Lower lobe of right lung (tissue), 2 donors: ENCODE results near the gene FAM187B. TPM values are rescaled to one million over a fixed set of nuclear protein-coding genes. Genes with fewer than 3 reads are reported as not detected.
"Not testable (repeated sequence)": the region's sequence is repeated elsewhere in the genome, so short reads cannot be mapped to it uniquely, and the experiment has no call there.

Experiments used
- ATAC-seq, 2 donors: fragments of 200-7000 bp; cut with Tn5 transposase; one replicate each; pipeline ENCODE4 v1.9.1; 2020 to 2022; ENCODE audit warnings: mild to moderate bottlenecking in 2 of 2, moderate library complexity in 2 of 2
- DNase-seq: peaks from one replicate; pipeline ENCODE4 v3.0.0-alpha.2; 2020
- H3K27ac ChIP-seq: fragments of 200-600 bp; one replicate; pipeline ENCODE4 v1.8.0; 2022
- H3K27me3 ChIP-seq: fragments of 200-600 bp; one replicate; pipeline ENCODE4 v1.8.0; 2022; ENCODE audit warnings: low read depth
- H3K36me3 ChIP-seq: fragments of 200-600 bp; one replicate; pipeline ENCODE4 v1.8.0; 2022; ENCODE audit warnings: mild to moderate bottlenecking
- H3K4me1 ChIP-seq: fragments of 200-600 bp; one replicate; pipeline ENCODE4 v1.8.0; 2022
- H3K4me3 ChIP-seq: fragments of 200-600 bp; one replicate; pipeline ENCODE4 v1.8.0; 2022; ENCODE audit warnings: mild to moderate bottlenecking
- H3K9me3 ChIP-seq: fragments of 200-600 bp; one replicate; pipeline ENCODE4 v1.8.0; 2022
- intact Hi-C: fragments of 100-400 bp; cut with DNase I; formaldehyde crosslinking; loops from one replicate; pipeline ENCODE4 v1.11.0; 2022
- total RNA-seq: library from RNA; stranded (reverse); fragmentation: NEBNext Ultra II Directional; extraction: Animal tissue kit (Norgen Biotek cat#: 25700); gene quantifications from one replicate; pipeline ENCODE4 v1.2.1, GENCODE V29; 2021
- TF ChIP-seq, protein P1 (sequence below): fragments of 200-600 bp; IDR thresholded peaks from one replicate; pipeline ENCODE4 v1.8.0; 2022; ENCODE audit warnings: antibody characterized with exemption, mild to moderate bottlenecking
- donor health status: DM: no; HTN: yes; CAD: no; lungs with severe emphysema.

The FAM187B gene
- total RNA-seq, 1 donor from 2014 or later = 0.41 TPM

GRCh38 chr19:35202722-35203688 is 25.5 kb downstream of the FAM187B start:
- Histone ChIP-seq H3K4me1 (peaks cover 25% of the 10 kb centered on the region), H3K4me3 (no peak overlapping the region), H3K9me3 (no peaks in the 10 kb centered on the region), H3K27me3 (no peaks in the 10 kb centered on the region), H3K36me3 (no peaks in the 10 kb centered on the region), H3K27ac (no peak overlapping the region)
- ATAC-seq (peak; percentile 26 to 48), DNase-seq (no peak)
- TF ChIP-seq, protein P1, sequence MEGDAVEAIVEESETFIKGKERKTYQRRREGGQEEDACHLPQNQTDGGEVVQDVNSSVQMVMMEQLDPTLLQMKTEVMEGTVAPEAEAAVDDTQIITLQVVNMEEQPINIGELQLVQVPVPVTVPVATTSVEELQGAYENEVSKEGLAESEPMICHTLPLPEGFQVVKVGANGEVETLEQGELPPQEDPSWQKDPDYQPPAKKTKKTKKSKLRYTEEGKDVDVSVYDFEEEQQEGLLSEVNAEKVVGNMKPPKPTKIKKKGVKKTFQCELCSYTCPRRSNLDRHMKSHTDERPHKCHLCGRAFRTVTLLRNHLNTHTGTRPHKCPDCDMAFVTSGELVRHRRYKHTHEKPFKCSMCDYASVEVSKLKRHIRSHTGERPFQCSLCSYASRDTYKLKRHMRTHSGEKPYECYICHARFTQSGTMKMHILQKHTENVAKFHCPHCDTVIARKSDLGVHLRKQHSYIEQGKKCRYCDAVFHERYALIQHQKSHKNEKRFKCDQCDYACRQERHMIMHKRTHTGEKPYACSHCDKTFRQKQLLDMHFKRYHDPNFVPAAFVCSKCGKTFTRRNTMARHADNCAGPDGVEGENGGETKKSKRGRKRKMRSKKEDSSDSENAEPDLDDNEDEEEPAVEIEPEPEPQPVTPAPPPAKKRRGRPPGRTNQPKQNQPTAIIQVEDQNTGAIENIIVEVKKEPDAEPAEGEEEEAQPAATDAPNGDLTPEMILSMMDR = no peak
- intact Hi-C loops = no loop called here

DNA sequence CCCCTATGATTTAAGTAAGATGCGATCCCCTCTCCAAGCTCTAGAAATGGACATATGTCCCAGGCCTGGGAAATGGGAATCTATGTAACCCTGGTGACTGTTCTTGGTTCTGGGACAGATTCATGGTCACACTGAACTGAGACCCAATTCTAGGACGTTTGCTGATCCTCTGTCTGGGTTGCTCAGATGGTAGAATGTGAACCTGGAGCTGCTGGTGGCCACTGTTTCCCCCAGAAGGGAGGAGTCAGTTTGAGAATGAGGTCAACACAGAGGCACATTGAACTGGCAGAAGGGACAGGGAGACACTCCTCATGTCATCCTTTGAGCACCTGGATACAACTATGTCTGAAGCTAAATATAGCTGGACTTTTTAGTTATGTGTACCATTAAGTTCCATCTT is 29.1 kb downstream of the FAM187B start:
- no peak overlapping the region for H3K27ac ChIP-seq
- no peaks in the 10 kb centered on the region for H3K27me3 ChIP-seq
- DNase-seq (no peak), ATAC-seq (no peak)
- no peak overlapping the region for H3K4me3 ChIP-seq
- peaks cover 4% of the 10 kb centered on the region for H3K4me1 ChIP-seq
- TF ChIP-seq, protein P1 = no peak
- H3K36me3 ChIP-seq = no peaks in the 10 kb centered on the region
- no peaks in the 10 kb centered on the region for H3K9me3 ChIP-seq
- intact Hi-C loops = no loop called here

GRCh38 chr19:35196861-35197260 is 31.7 kb downstream of the FAM187B start:
- H3K4me3 ChIP-seq, H3K27ac ChIP-seq, ATAC-seq, H3K4me1 ChIP-seq, intact Hi-C loops, DNase-seq, H3K9me3 ChIP-seq, H3K27me3 ChIP-seq, H3K36me3 ChIP-seq: not testable (repeated sequence)

DNA sequence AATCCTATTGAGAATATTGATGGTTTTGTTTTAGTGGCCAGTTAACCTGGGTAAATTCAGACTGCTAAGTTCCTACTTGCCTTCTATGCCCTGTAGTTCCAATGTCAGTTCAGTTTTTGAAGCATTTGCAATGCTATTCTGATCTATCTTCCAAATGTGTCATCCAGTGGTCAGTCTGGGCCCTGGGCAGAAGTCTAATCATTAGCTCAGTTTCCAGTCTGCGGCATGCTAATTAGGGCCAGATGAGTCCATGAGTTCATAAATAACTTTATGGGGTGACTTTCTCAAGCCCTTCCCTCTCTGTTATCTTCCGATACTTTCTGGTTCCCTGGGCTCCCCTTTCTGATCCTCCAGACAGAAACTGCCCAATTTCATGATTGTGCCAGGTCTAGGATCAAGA is 32.7 kb downstream of the FAM187B start:
- Histone ChIP-seq H3K27me3 (no peaks in the 10 kb centered on the region), H3K36me3 (no peaks in the 10 kb centered on the region), H3K9me3 (no peaks in the 10 kb centered on the region), H3K27ac (no peak overlapping the region), H3K4me1 (no peaks in the 10 kb centered on the region), H3K4me3 (no peak overlapping the region)
- DNase-seq (no peak), ATAC-seq (no peak)
- TF ChIP-seq, protein P1 = no peak
- intact Hi-C loops = no loop called here

GRCh38 chr19:35194012-35194984 is 34.2 kb downstream of the FAM187B start:
- Histone ChIP-seq H3K27me3 (no peaks in the 10 kb centered on the region), H3K36me3 (no peaks in the 10 kb centered on the region), H3K27ac (no peak overlapping the region), H3K4me3 (no peak overlapping the region), H3K9me3 (no peaks in the 10 kb centered on the region), H3K4me1 (no peaks in the 10 kb centered on the region)
- ATAC-seq = no peak
- DNase-seq = no peak
- TF ChIP-seq, protein P1 = peak; percentile 1
- intact Hi-C loops = no loop called here
